GM12878 (cell line): ENCODE data around the gene RPS3. TPM values are rescaled to one million over a fixed set of nuclear protein-coding genes. Genes with fewer than 3 reads are reported as not detected.

Experiments used
- ATAC-seq: fragments of 200-7000 bp; cut with Tn5 transposase; 3 replicates; pipeline ENCODE4 v1.9.1; 2020; ENCODE audit warnings: mild to moderate bottlenecking, moderate library complexity
- BruUV-seq: library from RNA; stranded (reverse); fragments of 400-500 nt; replicated peaks from 2 replicates; lab custom pipeline; 2021; lab: Mats Ljungman, UMichigan
- CTCF ChIA-PET: fragments of 300-600 bp; sonication (Branson Sonifier 250); formaldehyde crosslinking; extraction: SDS; loops from one replicate; lab custom pipeline; 2021; ENCODE audit warnings: inconsistent platforms; lab: Yijun Ruan, JAX
- POLR2A ChIA-PET: fragments of 350-600 bp; formaldehyde crosslinking; extraction: SDS; loops from one replicate; lab custom pipeline; 2021; ENCODE audit warnings: inconsistent platforms; lab: Charles Lee
- RAD21 ChIA-PET: fragments of 300-600 bp; sonication (Branson Sonifier 250); formaldehyde crosslinking; loops from one replicate; lab custom pipeline; 2023; ENCODE audit warnings: antibody characterized with exemption; ENCODE audit not compliant: unreplicated experiment; lab: Charles Lee
- SMC1A ChIA-PET: fragments of 300-600 bp; sonication (Branson Sonifier 250); formaldehyde crosslinking; loops from one replicate; lab custom pipeline; 2023; ENCODE audit not compliant: unreplicated experiment, uncharacterized antibody; lab: Charles Lee
- DNase-seq: peaks from one replicate; pipeline ENCODE4 v3.0.0-alpha.2; 2011; ENCODE audit warnings: low read depth, low spot score
- FAIRE-seq: peaks from 3 replicates; lab custom pipeline; 2011; peaks lifted over from hg19 to GRCh38; lab: Jason Lieb, UNC
- H2AFZ ChIP-seq: 2 replicates; pipeline ENCODE4 v1.6.0; 2011; ENCODE audit warnings: low read depth, low read length, control low read depth; ENCODE audit not compliant: control insufficient read depth
- H3K27ac ChIP-seq: 2 replicates; pipeline ENCODE4 v1.5.1; 2011; ENCODE audit warnings: control low read depth; ENCODE audit not compliant: control insufficient read depth, insufficient read depth
- H3K27me3 ChIP-seq, 2 experiments: replicated peaks in 1 of 2; 2 replicates each; pipeline versions ENCODE4 v1.6.0 to v1.6.1; 2011; ENCODE audit warnings: low read length in 1 of 2; ENCODE audit not compliant: control insufficient read depth in 2 of 2, insufficient read depth in 2 of 2
- H3K36me3 ChIP-seq, 2 experiments: 2 replicates each; pipeline ENCODE4 v1.5.1; 2011; ENCODE audit warnings: low read length in 1 of 2; ENCODE audit not compliant: control insufficient read depth in 2 of 2, insufficient read depth in 2 of 2
- H3K4me1 ChIP-seq: 2 replicates; pipeline ENCODE4 v1.6.1; 2011; ENCODE audit warnings: mild to moderate bottlenecking, low read length, moderate library complexity, mixed read lengths; ENCODE audit not compliant: control insufficient read depth, insufficient read depth
- H3K4me2 ChIP-seq: 2 replicates; pipeline ENCODE4 v1.6.0; 2011; ENCODE audit warnings: control low read depth; ENCODE audit not compliant: control insufficient read depth, insufficient read depth
- H3K4me3 ChIP-seq: fragments of 200-600 bp; sonication (generic); 2 replicates; pipeline ENCODE4 v1.5.1; 2016
- H3K79me2 ChIP-seq: 2 replicates; pipeline ENCODE4 v1.6.0; 2011; ENCODE audit warnings: low read length; ENCODE audit not compliant: control insufficient read depth, insufficient read depth
- H3K9ac ChIP-seq: 2 replicates; pipeline ENCODE4 v1.8.0; 2011; ENCODE audit warnings: low read length, control low read depth, mixed read lengths; ENCODE audit not compliant: control insufficient read depth, insufficient read depth
- H3K9me3 ChIP-seq: replicated peaks from 3 replicates; pipeline ENCODE4 v1.5.1; 2011; ENCODE audit warnings: mild to moderate bottlenecking, low read length; ENCODE audit not compliant: control insufficient read depth, insufficient read depth
- H4K20me1 ChIP-seq: 2 replicates; pipeline ENCODE4 v1.6.0; 2011; ENCODE audit not compliant: control insufficient read depth, insufficient read depth
- CBFB ChIP-seq: IDR thresholded peaks from 2 replicates; pipeline ENCODE4 v1.6.1; 2016; ENCODE audit warnings: antibody characterized with exemption, low read depth
- CBX3 ChIP-seq: fragments of 200-600 bp; sonication (generic); IDR thresholded peaks from 2 replicates; pipeline ENCODE4 v1.6.1; 2016; ENCODE audit warnings: low read depth, borderline replicate concordance
- CBX5 ChIP-seq: sonication (generic); IDR thresholded peaks from 2 replicates; pipeline ENCODE4 v1.6.1; 2016; ENCODE audit warnings: low read depth, moderate library complexity, mild to moderate bottlenecking, inconsistent platforms
- CEBPB ChIP-seq, 2 experiments: fragments of 150-350 bp in 1 of 2; IDR thresholded peaks; 2 replicates each; pipeline ENCODE4 v1.6.1; 2012 to 2014; ENCODE audit warnings: low read depth in 2 of 2, low read length in 2 of 2, borderline replicate concordance in 1 of 2, inconsistent platforms in 1 of 2
- E4F1 ChIP-seq: fragments of 450-650 bp; IDR thresholded peaks from 2 replicates; pipeline ENCODE4 v1.6.1; 2018; ENCODE audit warnings: borderline replicate concordance, mild to moderate bottlenecking; ENCODE audit not compliant: partially characterized antibody
- FOXM1 ChIP-seq: IDR thresholded peaks from 2 replicates; pipeline ENCODE4 v1.6.1; 2012; ENCODE audit warnings: low read depth, mild to moderate bottlenecking, inconsistent platforms, low read length, moderate library complexity
- HCFC1 ChIP-seq: fragments of 150-350 bp; IDR thresholded peaks from 2 replicates; pipeline ENCODE4 v1.6.1; 2014; ENCODE audit warnings: low read length
- HDAC6 ChIP-seq: fragments of 200-600 bp; sonication (generic); IDR thresholded peaks from one replicate; pipeline ENCODE4 v1.8.0; 2017; ENCODE audit warnings: antibody characterized with exemption; ENCODE audit not compliant: unreplicated experiment
- JUNB ChIP-seq: IDR thresholded peaks from 2 replicates; pipeline ENCODE4 v1.6.1; 2016; ENCODE audit warnings: antibody characterized with exemption, mild to moderate bottlenecking
- MYB ChIP-seq: fragments of 150-350 bp; IDR thresholded peaks from 2 replicates; pipeline ENCODE4 v1.6.1; 2014; ENCODE audit warnings: mild to moderate bottlenecking, low read depth, low read length, borderline replicate concordance
- NFXL1 ChIP-seq: fragments of 450-650 bp; IDR thresholded peaks from 2 replicates; pipeline ENCODE4 v1.6.1; 2017; ENCODE audit warnings: antibody characterized with exemption, mild to moderate bottlenecking, borderline replicate concordance
- SMC3 ChIP-seq: IDR thresholded peaks from 2 replicates; pipeline ENCODE4 v1.6.1; 2011; ENCODE audit warnings: low read length, improper control_type of control experiment, borderline replicate concordance
- SRF ChIP-seq, 2 experiments: IDR thresholded peaks; 2 replicates each; pipeline ENCODE4 v1.6.1; 2011; ENCODE audit warnings: low read depth in 2 of 2, low read length in 2 of 2, mild to moderate bottlenecking in 1 of 2, moderate library complexity in 1 of 2
- ZBED1 ChIP-seq: IDR thresholded peaks from 2 replicates; pipeline ENCODE4 v1.6.1; 2016; ENCODE audit warnings: borderline replicate concordance
- WGBS: methylation state at CpG from one replicate; pipeline ENCODE4 v1.1.6; 2016; ENCODE audit warnings: low lambda C conversion rate; ENCODE audit not compliant: insufficient replicate concordance, insufficient coverage; ENCODE audit errors: missing lambda C conversion rate; 5-methylcytosine and 5-hydroxymethylcytosine counted together
- in situ Hi-C: fragments of 300-500 bp; cut with MboI; formaldehyde crosslinking; loops from 9 replicates; pipeline ENCODE4 v1.14.3; 2018; ENCODE audit warnings: mixed read lengths
- intact Hi-C: fragments of 100-400 bp; cut with micrococcal nuclease; formaldehyde crosslinking; loops from one replicate; pipeline ENCODE4 v1.14.2; 2022; ENCODE audit not compliant: unreplicated experiment
- polyA plus RNA-seq, 11 experiments: library from polyadenylated mRNA; depleted of rRNA in 4 of 11; unstranded in 6 of 11; stranded (reverse) in 5 of 11; fragments of >200 nt; fragmentation: Nextera tagmentation in 4 of 11; fragmentation: Illumina TruSeq in 1 of 11; extraction: Ambion mirVana in 4 of 11; extraction: Trizol in 1 of 11; gene quantifications; 1 replicate in 1 of 11; 2 replicates in 10 of 11; pipeline versions ENCODE4 v1.2.1 to v1.2.3, GENCODE V29; 2011 to 2016; ENCODE audit warnings: inconsistent platforms in 2 of 11, missing spikeins in 2 of 11, low read depth in 1 of 11
- total RNA-seq, 4 experiments: library from RNA; depleted of rRNA in 3 of 4; stranded (reverse); fragments of >200 nt in 3 of 4; fragmentation: Illumina TruSeq in 1 of 4; extraction: Trizol in 1 of 4; gene quantifications; 2 replicates each; pipeline versions ENCODE4 v1.2.1 to v1.2.3, GENCODE V29; 2013 to 2021
- TF ChIP-seq, protein P1 (sequence below): fragments of 450-650 bp; IDR thresholded peaks from 2 replicates; pipeline ENCODE4 v1.6.1; 2017; ENCODE audit warnings: mild to moderate bottlenecking, moderate library complexity

RPS3 gene
- total and polyA plus RNA-seq, 10 of the 15 experiments (the other 5 are each of a cell fraction or from before 2014, with no cell fraction given), result 2,127 to 9,556 (median 4,327) TPM

- TF ChIP-seq, protein P1, sequence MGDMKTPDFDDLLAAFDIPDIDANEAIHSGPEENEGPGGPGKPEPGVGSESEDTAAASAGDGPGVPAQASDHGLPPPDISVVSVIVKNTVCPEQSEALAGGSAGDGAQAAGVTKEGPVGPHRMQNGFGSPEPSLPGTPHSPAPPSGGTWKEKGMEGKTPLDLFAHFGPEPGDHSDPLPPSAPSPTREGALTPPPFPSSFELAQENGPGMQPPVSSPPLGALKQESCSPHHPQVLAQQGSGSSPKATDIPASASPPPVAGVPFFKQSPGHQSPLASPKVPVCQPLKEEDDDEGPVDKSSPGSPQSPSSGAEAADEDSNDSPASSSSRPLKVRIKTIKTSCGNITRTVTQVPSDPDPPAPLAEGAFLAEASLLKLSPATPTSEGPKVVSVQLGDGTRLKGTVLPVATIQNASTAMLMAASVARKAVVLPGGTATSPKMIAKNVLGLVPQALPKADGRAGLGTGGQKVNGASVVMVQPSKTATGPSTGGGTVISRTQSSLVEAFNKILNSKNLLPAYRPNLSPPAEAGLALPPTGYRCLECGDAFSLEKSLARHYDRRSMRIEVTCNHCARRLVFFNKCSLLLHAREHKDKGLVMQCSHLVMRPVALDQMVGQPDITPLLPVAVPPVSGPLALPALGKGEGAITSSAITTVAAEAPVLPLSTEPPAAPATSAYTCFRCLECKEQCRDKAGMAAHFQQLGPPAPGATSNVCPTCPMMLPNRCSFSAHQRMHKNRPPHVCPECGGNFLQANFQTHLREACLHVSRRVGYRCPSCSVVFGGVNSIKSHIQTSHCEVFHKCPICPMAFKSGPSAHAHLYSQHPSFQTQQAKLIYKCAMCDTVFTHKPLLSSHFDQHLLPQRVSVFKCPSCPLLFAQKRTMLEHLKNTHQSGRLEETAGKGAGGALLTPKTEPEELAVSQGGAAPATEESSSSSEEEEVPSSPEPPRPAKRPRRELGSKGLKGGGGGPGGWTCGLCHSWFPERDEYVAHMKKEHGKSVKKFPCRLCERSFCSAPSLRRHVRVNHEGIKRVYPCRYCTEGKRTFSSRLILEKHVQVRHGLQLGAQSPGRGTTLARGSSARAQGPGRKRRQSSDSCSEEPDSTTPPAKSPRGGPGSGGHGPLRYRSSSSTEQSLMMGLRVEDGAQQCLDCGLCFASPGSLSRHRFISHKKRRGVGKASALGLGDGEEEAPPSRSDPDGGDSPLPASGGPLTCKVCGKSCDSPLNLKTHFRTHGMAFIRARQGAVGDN, result no peak
- TF ChIP-seq SRF (IDR thresholded peaks at IDR 0.05; ENCODE audit: low read depth in 2 of 2, low read length in 2 of 2), result no peak
- no peak for TF ChIP-seq HDAC6
- no peak for TF ChIP-seq MYB
Measured at GRCh38 chr11:75387736-75388294, 11.5 kb upstream of the RPS3 start (continued).

GRCh38 chr11:75388386-75389275 lies 10.7 kb upstream of the RPS3 start:
- Histone ChIP-seq H4K20me1 (no peaks in the 10 kb centered on the region), H3K36me3 (no peaks in the 10 kb centered on the region), H3K4me3 (no peak overlapping the region), H3K79me2 (no peaks in the 10 kb centered on the region), H3K4me2 (no peak overlapping the region), H3K27me3 (no peaks in the 10 kb centered on the region; a peak in 1 of 4 replicates), H3K9ac (no peak overlapping the region), H3K9me3 (no peaks in the 10 kb centered on the region), H3K4me1 (peaks cover 3% of the 10 kb centered on the region; the same call in 1 of the 2 replicates), H2AFZ (peak overlapping the region; percentile 19), H3K27ac (no peak overlapping the region)
- in situ Hi-C loops, result no loop called here
- peak; percentile 56 for FAIRE-seq
- POLR2A ChIA-PET, result no interaction called here
- WGBS, result 22% methylated on average over 9 of the region's 9 CpGs
- BruUV-seq, result no TSS peak
- SMC1A ChIA-PET, result interaction anchor here (0.7 to 7.0 kb wide), 19 partner anchors 9 to 325 kb away, joined by 3 to 43 read pairs (median 4); no protein-coding TSS in a partner anchor
- DNase-seq, result no peak
- intact Hi-C loops, result loop anchor here (1.0 kb wide), 2 partner anchors 57 to 144 kb away; no protein-coding TSS in a partner anchor
- RAD21 ChIA-PET, result interaction anchor here (0.8 to 9.8 kb wide), 8 partner anchors 43 to 144 kb away, joined by 3 to 118 read pairs (median 4); no protein-coding TSS in a partner anchor
- ATAC-seq, result peak; percentile 92
- CTCF ChIA-PET, result interaction anchor here (0.6 to 17.1 kb wide), 33 partner anchors 9 to 1535 kb away, joined by 3 to 406 read pairs (median 4); partner anchors contain the start of gene GDPD5
- TF ChIP-seq CBX5 (no peak), CBX3 (no peak), SMC3 (peak; percentile 81), ZBED1 (no peak), CBFB (no peak), CEBPB (IDR thresholded peaks at IDR 0.05; ENCODE audit: borderline replicate concordance in 1 of 2, low read depth in 2 of 2, low read length in 2 of 2) (no peak), E4F1 (no peak), NFXL1 (no peak), JUNB (no peak), HCFC1 (no peak), FOXM1 (no peak)
